Stimulated activated CD8-positive, alpha-beta memory T cell treated with anti-CD3 and anti-CD28 coated beads, Interleukin-12 subunit alpha, Interleukin-12 subunit beta, amount 100 ng/mL, for 1 hour (primary cell): Measurements from ENCODE around the gene VPS13D.
"Not testable (repeated sequence)": the region's sequence is repeated elsewhere in the genome, so short reads cannot be mapped to it uniquely, and the experiment has no call there.

Source experiments
- DNase-seq: peaks from one replicate; pipeline ENCODE4 v3.0.0-alpha.2; 2020; ENCODE audit warnings: low read depth

VPS13D gene

DNA sequence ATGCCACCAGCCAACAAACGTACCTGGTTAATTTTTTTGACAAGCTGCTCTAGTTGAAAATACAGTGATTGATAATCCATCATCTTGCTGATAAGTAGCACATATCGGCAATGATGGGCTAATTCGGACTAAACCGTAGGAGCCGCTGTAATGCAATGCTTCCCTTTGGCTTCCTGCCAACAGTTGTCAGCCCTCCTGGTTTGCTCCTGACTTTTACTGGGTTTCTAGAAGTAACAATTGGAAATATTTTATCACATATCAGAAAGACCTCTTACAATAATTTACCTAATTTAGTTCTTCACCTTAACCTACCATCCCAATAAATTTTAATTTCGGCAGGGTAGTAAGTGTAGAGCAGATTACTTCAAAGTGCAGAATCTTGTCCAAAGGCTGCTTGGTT lies 239.7 kb downstream of the VPS13D start:
- DNase-seq: no peak

DNA sequence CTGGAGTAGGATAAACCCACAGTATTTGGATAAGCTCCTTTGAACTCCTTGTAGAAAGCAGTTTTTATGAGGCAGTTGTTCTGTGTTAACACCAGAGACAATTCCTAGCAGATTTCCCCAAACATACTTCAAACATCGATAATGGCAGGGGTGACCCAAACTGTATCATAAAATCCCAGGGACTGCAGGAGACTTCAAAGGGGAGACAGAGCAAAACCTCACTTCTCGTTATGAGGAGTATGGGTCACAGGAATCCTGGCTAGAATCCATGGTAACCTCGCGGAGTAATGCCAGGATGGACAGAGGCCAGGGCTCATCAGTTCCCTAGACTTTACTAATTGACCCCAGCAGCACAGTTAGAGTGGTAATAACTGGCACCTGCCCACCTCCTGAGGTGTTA lies 240.2 kb downstream of the VPS13D start:
- DNase-seq: no peak

DNA sequence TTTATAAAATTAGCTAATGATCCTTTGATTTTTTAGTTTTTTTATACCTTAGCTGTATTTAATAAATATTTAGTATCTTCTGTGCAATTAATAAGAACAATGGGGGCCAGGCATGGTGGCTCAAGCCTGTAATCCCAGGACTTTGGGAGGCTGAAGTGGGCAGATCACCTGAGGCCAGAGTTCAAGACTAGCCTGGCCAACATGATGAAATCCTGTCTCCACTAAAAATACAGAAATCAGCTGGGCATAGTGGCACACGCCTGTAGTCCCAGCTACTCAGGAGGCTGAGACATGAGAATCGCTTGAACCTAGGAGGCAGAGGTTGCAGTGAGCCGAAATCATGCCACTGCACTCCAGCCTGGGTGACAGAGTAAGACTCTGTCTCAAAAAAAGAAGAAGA lies 241.1 kb downstream of the VPS13D start:
- DNase-seq: not testable (repeated sequence)

DNA sequence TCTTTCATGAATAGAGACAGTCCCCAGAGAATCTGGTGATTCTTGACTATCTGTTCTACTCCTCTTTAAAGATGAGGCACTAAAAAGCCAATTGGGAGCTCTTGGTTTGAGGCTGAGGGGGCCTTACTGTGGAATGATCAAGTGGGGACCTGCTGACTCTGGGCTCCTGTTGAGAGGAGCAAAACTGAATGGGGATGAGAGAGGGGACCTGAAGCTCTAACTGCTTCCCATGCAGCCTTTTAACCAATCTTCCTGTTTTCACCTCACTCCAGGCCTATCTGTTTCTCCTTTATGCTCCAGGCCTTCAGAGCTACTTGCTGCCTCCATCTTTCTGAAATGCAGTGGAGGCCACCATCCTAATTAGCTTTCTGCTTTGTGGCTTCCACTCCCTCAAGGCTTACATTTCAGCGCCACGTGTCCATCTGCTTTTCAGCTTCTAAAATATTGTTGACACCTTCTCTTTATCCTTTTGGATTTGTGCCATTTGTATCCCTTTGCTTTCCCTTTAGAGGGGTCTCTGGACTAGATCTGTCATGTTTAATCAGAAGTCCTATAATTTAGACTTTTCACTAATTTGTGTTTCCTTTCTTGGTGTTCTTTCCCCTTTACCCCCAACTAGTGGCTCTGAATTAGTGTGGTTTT lies 242.4 kb downstream of the VPS13D start:
- DNase-seq: no peak

DNA sequence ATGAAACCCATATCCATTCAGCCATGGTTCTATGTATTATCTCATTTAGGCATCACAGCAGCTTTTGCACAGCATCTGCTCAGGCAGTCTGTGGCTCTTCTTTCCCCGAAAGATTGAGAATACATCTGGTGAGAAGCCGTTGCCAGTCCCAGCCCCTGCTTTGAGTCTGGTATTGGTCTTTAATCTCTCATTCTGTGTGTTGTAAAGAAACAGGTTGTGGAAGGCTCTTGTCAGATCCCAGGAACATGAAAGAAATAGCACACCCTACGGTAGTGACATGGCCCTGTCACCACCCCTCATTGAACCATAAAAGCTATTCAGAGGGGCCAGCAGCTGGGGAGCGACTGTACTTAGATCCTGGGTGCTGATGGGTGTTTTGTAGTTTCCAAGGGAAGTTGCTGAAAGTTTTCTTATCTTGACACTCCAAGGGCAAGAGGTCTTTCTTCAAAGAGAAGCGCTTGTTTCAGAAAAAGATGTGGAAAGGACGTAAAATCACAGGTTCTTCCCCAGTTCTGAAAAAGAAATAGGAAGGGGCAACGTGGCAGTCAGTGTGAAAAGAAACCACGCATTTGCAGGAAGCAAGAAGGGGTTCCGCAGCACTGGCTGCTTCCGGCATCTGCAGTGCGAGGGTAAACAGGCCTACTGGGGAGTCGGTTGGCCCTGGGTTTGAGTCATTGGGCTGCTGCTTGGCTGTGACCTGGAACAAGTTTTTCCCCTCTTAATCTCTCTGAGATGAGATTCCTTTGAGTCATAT lies 243.1 kb downstream of the VPS13D start:
- peak; percentile 48 for DNase-seq

DNA sequence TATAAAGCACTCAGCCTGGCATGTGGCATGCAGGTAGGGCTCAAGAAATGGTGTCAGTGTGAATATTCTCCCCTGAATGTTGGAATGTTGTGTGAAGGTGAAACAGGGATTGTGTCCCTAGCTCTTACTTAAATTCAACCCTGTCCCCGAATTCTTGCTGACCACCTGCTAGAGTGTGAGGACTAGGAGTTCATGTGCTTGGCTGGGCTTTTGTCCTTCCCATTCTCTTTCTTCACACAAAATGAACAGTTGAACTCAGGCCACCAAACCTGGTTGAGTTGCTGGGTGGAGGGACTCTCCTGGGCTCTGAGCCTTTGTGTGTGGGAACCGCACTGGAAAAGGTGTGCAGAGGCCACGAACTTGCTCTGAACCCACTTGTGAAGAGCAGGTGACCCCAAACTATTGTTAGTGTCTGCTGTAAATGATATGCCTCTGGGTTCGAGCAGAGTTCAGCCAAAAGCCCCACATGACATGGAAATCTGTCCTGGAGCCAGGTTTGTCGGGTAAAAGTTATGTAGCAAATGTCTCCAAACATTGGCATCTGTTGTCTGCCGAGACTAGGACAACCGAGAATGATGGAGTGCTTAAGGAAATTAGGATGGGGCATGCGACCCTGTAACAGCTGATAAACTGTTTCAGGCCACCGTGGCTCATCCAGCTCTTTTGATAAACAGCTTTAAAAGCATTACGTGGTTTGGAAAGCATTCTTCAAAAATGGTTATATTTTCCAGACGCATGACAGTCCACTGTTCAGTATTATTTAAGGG lies 243.9 kb downstream of the VPS13D start:
- DNase-seq: no peak

DNA sequence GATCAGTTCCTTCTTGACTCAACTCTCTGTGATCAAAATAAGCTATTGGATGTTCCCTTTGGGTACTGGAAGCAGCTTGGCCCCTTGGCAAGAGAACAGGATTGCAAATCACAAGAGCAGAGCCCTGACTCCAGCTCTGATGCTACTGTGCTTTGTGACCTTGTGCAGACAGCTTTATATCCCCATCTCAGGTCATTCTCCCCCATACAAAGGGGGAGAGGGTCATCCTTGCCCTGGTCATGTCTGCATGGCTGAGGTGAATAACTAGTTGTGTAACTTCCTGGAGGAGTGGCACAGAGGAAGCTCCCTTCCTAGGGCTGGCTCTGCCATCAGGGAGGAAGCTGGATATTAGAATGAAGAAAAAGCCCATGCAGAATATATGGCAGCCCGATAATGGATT lies 245.3 kb downstream of the VPS13D start:
- DNase-seq: no peak

DNA sequence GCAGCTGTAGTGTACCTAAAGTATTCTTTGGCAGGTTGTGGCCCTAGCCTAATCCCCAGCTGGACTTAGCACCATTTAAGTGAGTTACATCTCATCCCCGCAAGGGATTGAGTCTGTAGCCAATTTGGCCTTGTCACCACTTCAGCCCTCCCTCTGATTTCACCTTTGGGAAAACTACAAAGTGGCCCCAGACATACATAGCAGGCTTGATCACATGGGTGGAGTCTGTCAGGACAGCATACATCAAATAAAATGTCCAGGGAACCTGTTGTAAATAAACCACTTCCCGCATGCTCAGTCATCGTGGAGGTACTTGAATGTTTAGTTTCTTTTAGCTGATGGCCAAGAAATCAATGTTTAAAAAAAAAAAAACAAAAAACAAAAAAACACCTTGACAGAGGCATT lies 245.7 kb downstream of the VPS13D start:
- DNase-seq: no peak

DNA sequence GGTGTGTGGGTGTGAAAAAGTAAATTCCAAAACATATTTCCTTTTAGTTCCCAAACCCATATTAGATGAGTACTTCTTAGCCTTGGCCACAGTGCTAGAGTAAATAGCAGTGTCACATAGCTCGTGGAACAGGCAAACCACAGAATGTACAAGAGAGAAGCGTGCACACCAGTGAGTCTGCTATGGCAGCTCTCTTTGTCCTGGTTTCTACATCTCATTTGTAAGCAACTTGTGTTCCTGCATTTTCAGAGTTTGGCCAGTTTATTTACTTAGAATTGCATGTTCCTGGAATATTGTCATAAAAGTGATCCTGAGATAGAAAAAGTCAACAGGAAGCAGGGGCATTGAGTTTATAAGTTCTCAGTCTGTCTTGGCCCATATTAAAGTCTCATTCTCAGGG lies 246.1 kb downstream of the VPS13D start:
- DNase-seq: no peak

DNA sequence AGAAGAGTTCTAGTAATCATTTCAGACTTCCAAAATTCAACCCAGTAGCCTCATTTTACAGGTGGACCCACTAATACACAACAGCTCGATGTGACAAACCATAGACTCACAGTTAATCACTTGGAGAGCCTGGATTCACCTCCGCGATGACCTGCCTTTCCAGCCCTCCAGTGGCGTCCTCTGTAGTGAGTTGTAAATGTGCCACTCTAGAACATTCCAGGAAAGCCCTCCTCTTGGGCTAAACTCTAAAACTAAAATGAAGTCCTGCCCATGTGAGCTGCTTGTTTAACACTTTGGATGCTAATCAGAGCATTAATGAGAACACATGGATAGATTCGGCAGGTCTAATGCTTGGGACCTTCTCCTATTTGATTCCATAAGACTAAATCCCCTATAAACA lies 247.5 kb downstream of the VPS13D start:
- DNase-seq: no peak

DNA sequence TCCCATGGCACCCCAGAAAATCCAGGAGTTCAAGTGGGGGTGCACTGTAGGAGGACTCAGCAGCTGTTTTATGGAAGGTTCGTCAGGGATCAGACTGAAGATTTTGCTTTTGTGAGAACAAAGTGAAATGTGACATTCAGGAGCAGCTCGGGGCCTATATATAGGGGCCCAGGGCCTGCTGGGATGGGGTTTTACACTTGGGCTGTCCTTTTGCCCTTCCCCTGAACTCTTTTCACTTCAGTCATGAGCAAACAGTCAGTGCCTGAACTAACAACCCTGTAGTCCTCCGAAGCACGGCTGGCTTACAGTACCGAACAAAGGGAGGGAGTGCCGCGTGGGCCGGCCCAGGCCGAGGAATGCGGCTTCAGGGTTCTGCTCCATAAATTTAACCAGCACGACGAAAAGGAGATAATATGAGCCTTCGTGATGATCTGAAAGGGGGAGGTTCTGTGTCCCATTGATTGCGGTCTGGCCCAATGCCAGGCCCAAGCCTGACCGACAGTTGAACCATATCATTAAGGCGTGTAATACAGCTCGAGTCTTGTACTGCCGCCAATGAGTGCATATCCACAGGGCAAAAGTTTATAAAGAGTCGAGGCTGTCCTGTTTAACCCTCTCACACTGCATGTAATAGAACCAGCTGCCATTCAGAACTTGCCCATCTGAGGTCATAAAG lies 248.2 kb downstream of the VPS13D start:
- DNase-seq: no peak

DNA sequence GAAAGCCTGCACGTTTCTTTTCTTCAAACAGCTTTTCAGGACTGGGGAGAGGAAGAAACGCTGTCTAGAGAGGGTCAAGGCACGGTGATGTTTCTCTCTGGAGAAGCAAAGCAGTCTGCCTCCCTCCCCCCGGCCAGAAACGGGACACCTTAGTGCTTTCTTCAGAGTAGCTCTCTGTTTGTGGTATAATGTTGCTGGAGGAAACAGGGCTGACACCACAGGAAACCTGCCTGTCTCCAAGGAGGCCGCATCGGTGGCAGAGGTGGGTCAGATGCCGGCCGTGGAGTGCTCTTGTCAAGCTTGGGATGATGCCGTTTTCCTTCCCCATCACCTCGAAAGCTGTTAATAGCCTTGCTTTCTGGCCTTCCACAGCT lies 248.8 kb downstream of the VPS13D start:
- DNase-seq: no peak

DNA sequence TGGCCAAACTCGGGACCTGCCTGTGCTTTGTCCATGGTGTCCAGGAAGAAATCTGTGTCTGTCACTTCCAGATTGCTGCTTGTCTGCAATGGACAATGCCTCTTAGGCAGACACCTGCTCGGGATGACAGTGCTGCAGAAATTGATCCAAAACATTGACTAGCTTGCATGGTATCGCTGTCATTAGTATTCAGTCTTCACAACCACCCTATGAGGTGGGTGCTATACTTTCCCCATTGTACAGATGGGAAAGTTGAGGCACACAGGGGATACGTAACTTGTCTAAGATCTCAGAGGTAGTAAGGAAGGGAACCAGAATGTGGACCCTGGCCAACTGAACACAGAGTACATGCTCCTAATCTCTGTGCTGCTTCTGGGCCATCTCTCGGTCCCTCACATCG lies 249.5 kb downstream of the VPS13D start:
- DNase-seq: no peak

DNA sequence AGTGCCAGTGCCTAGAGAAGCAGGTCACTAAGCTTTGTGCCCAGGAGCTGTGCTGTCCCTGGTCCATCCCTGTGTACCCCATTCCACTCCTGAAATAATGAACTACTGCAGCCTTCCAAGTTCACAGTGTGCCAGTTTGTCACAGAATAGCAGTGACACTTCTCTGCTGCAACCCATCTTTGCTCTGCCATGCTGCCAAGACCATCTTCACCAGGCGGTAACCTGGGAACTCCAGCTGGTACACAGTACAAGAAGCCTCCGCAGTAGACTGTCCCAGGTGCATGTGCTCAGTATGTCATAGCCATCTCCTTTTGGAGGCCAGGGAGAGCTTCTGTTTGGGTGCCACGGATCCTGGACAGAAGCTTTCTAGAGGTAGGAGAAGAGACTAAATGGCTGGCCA lies 250.2 kb downstream of the VPS13D start:
- no peak for DNase-seq

DNA sequence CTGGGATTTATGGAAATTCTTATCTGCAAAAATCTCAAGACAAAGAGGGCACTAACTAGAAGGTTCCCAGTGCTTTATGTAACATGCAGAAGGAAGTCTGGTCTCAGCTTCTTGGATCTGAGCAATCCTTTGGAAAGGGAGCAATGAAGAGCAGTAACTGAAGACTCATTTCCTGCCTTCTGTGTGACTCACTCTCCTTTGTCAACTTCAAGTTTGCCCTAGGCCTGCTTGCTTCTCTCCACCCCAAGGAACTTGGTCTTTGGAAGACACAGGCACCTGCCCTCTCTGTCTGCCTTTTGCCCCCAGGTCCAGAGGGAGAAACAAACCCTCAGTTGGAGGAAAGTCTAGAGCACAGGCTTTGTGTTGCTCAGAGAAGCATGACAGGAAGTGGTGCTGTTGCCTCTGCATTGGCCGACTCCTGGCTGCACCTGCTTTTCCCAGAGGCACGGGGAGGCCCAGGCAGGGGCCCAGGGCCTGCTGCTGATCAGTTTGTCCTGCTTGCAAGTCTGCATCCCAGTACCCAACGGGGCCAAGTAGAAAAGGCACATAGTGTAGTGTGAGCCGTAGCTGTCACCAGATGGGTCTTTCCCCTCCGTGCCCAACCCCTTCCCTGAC lies 251.0 kb downstream of the VPS13D start:
- no peak for DNase-seq

DNA sequence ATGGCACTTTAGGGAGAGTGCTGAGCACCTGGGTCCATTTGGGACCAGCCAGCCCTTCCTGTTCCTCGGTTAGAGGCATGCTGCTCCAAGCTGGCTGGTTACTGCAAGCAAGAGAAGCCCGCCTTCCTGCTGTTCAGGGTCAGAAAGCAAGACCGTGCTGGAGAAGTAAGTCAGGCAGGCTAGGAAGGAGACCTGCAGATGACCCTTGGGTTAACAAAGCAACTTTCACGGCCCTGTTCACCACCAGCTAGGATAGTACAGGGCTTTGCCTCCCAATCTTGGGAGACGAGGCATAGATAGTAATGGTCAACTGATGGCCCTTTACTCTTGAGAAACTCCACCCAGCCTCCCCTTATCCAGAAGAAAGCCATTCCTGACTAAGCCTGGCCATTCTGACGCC lies 252.1 kb downstream of the VPS13D start:
- DNase-seq: no peak

DNA sequence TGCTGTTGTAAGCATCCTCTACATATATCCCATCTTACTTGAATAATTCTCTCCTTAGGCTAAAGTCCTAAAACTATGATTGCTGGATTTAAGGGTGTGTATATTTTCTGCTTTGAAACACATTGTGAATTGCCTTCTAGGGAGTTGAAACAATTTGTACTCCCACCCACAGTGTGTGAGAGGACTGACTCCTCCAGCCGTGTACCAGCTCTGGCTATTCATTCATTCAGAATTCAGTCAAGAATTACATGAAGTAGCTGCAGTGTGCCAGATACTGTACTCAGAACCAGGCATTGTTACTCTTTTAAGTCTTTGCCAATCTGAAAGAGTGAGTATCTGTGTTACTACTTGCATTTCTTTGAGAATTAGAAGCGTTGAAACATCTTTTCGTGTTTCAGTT lies 253.2 kb downstream of the VPS13D start:
- no peak for DNase-seq

DNA sequence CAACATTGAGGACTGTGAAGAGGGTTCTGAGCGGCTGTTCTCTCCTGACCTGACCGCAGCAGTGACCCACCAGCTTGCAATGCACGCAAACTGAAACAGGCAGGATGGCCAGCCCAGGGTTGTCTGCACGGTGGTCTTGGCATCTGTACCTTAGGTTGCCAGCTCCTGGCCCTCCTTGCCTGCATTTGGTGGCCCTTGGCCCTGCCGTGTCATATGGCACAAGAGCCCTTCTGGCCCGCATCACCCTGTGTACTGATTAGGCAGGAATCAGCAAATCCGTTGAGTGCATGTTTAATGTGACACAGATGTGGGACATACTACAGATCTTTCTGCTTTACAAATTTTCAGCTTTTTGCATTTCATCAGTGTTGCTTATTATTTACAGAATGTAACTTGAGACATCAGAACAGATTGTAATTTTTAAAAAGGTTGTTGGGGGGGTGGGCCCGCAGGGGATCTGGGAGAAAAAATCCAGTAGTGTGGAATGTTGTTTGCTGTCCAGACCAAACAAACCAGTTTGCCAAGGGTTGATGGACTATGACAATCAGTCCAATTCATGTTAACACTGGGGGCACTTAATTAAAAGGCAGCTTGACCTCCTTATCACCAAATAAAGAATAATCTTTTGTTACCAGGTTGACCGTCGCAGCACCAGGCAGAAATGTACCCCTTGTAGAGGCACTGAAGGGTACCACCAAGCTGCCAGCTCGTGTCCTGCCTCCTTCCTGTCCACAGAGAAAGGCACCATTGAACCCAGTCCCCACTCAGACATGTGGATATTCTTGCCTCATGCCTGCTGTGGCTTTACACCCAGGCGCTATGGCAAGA lies 255.6 kb downstream of the VPS13D start:
- no peak for DNase-seq

DNA sequence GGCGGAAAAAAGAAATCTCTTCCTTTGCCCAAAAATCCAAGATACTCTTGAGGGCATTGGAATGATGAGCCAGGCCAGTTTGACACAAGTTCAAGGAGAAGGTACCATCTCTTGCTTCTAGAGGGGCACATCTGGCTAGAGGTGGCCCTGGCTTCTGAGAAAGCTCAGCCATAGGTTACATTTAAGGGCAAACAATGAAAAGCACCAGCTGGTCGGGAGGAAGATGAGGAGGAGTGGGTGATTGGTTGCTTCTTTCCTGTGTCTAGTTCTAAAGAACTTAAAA lies 256.2 kb downstream of the VPS13D start:
- DNase-seq: no peak

DNA sequence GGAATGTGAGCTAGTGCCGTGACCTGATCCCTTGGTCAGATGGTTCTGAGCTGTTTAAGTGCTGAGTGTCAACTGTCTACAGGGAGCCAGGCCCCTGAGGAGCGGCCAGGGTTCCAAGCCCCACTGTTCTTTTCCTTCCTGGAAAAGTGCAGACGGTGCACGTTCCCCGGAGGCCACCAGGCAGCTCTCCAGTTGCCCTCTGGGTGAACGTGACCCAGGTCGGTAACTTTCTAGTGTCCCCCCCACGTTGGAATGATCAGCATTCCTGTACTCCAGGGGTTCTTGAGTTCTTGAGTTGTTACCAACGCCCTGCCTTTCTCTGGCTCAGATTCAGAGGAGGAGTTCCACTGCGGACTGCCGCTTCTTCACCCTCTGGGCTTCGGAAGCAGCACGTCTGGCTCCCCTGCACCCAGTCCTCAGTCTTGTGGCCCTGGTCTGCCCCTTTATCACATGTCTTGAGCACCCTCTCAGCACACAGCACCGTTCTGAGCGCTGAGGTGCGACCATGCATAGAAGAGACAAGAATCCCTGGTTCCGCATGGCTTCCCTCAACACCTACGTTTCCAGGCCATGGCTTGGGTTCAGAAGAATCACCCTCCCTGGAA lies 256.7 kb downstream of the VPS13D start:
- no peak for DNase-seq

DNA sequence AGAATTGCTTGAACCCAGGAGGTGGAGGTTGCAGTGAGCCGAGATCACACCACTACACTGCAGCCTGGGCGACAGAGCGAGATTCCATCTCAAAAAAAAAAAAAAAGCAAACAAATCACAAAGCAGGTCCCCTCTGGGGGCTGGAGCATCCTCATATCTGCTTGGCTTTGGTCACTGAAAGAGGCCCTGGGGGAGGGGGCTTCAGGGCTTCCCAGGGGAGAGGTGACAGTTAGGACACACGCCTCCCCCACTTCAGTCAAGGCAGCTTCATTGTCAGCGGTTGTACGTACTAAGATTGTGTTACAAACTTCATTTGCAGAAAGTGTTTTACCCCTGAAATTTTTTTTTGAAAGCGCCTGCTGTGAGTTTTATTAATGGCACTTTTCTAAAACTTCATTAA lies 257.7 kb downstream of the VPS13D start:
- DNase-seq: no peak
